Right lobe of liver (tissue), 4 donors: ENCODE measurements around the gene SLC44A2.

Experiments used
- POLR2A ChIP-seq: fragments of 450-650 bp; IDR thresholded peaks from one replicate; pipeline ENCODE4 v1.6.1; 2017; ENCODE audit warnings: antibody characterized with exemption, mild to moderate bottlenecking
- TF ChIP-seq, protein P1 (sequence below), 4 donors: fragments of 200-600 bp in 3 of 4; fragments of 450-650 bp in 1 of 4; IDR thresholded peaks; one replicate each; pipeline versions ENCODE4 v1.5.1 to v1.8.0; 2016 to 2022; ENCODE audit warnings: antibody characterized with exemption in 4 of 4, mild to moderate bottlenecking in 2 of 4
- donor health status: DM: no; HTN: no; CAD: no.
- donor health status: DM: no; HTN: no; CAD: no.
- donor health status: DM: no; HTN: yes; CAD: no.

DNA sequence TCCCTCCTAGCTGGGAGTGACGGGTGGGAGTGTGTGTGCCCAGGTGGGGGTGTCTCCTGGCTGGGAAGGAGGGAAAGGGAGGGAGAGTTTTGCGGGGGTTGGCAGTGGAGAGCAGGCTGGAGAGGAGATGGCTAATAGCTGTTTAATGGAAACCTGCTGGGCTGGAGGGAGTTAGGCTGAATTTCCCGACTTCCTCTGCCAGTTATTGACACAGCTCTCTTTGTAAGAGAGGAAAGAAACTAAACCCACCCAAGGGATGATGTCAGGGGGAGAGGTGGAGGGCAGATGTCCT, 18.6 kb downstream of the SLC44A2 start:
- TF ChIP-seq, protein P1, sequence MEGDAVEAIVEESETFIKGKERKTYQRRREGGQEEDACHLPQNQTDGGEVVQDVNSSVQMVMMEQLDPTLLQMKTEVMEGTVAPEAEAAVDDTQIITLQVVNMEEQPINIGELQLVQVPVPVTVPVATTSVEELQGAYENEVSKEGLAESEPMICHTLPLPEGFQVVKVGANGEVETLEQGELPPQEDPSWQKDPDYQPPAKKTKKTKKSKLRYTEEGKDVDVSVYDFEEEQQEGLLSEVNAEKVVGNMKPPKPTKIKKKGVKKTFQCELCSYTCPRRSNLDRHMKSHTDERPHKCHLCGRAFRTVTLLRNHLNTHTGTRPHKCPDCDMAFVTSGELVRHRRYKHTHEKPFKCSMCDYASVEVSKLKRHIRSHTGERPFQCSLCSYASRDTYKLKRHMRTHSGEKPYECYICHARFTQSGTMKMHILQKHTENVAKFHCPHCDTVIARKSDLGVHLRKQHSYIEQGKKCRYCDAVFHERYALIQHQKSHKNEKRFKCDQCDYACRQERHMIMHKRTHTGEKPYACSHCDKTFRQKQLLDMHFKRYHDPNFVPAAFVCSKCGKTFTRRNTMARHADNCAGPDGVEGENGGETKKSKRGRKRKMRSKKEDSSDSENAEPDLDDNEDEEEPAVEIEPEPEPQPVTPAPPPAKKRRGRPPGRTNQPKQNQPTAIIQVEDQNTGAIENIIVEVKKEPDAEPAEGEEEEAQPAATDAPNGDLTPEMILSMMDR (IDR thresholded peaks at IDR 0.05) = no peak
- TF ChIP-seq POLR2A = no peak
